Lower leg skin (tissue), 4 donors: ENCODE results near the gene SYNPO2. TPM values are rescaled to one million over a fixed set of nuclear protein-coding genes. Genes with fewer than 3 reads are reported as not detected.
"Not testable (repeated sequence)": the region's sequence is repeated elsewhere in the genome, so short reads cannot be mapped to it uniquely, and the experiment has no call there.

Source experiments
- DNase-seq, 2 donors: peaks; one replicate each; pipeline ENCODE4 v3.0.0-alpha.2; 2019; ENCODE audit warnings: low spot score in 2 of 2
- H3K4me3 ChIP-seq: fragments of 200-600 bp; sonication (generic); 2 replicates; pipeline ENCODE4 v1.5.1; 2017; ENCODE audit warnings: mild to moderate bottlenecking, low read depth; ENCODE audit not compliant: poor library complexity, severe bottlenecking
- CTCF ChIP-seq, 3 donors: fragments of 450-650 bp; IDR thresholded peaks; one replicate each; pipeline ENCODE4 v1.5.1; 2016; ENCODE audit warnings: antibody characterized with exemption in 3 of 3, mild to moderate bottlenecking in 3 of 3, moderate library complexity in 2 of 3
- POLR2A ChIP-seq, 2 donors: fragments of 450-650 bp; IDR thresholded peaks; one replicate each; pipeline ENCODE4 v1.6.1; 2016 to 2017; ENCODE audit warnings: antibody characterized with exemption in 2 of 2, mild to moderate bottlenecking in 1 of 2, moderate library complexity in 1 of 2
- WGBS, 2 donors: methylation state at CpG; one replicate each; pipeline ENCODE4 v1.1.5; 2018; 5-methylcytosine and 5-hydroxymethylcytosine counted together
- intact Hi-C: fragments of 100-400 bp; cut with DNase I; formaldehyde crosslinking; loops from one replicate; pipeline ENCODE4 v1.15.0; 2023; ENCODE audit warnings: low total_unique reads
- total RNA-seq, 4 donors: library from RNA; depleted of rRNA; stranded (reverse); fragments of >200 nt; gene quantifications; one replicate each; pipeline ENCODE4 v1.1.0, GENCODE V29; 2016

SYNPO2 gene
- total RNA-seq, 4 donors from 2014 or later = 13.3 to 38.5 (median 16.1) TPM

DNA sequence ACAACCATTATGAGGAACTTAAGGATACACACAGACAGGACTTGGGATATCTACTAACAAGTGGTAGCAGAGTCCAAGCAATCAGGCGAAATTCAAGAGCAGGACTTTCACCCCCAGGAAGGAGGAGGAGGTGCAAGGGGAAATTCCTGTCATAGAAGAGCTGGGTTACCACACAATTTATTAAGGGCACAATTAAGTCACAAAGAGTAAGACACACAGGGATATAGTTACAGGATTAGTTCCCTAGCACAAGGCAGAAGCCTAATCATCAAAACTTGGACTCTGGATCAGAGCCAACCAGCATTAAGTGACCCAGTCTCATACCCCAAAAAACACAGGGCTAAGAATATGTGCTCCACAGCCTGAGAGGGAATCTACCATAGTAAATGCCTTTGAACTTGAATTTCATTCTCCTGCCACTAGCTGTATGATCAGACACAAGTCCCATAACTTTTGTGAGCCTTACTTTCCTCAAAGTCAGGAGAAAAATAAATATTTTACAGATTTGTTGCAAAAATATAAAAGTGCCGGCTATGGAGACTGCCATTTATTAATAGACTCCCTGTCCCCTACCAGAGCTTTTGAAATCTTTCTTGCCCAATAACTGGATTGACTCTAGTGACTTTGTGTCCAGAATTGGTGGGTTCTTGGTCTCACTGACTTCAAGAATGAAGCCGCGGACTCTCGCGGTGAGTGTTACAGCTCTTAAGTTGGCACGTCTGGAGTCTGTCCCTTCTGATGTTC lies 87.0 kb downstream of the SYNPO2 start:
- 96 to 97% methylated on average over 7 of the region's 7 CpGs for WGBS, 2 donors
- H3K4me3 ChIP-seq = no peak overlapping the region
- TF ChIP-seq POLR2A (IDR thresholded peaks at IDR 0.05) = no peak
- TF ChIP-seq CTCF (IDR thresholded peaks at IDR 0.05) = no peak
- DNase-seq = no peak
- intact Hi-C loops = loop anchor here (10.0 kb wide), 1 partner anchor 231 kb away; no protein-coding TSS in a partner anchor

DNA sequence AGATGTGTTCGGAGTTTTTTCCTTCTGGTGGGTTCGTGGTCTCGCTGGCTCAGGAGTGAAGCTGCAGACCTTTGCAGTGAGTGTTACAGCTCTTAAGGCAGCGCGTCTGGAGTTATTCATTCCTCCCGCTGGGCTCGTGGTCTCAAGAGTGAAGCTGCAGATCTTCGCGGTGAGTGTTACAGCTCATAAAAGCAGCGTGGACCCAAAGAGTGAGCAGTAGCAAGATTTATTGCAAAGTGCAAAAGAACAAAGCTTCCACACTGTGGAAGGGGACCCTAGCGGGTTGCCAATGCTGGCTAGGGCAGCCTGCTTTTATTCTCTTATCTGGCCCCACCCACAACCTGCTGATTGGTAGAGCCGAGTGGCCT lies 87.5 kb downstream of the SYNPO2 start:
- WGBS, 2 donors = 93% methylated on average over 12 of the region's 12 CpGs
- H3K4me3 ChIP-seq, DNase-seq: not testable (repeated sequence)
- intact Hi-C loops = loop anchor here (10.0 kb wide), 1 partner anchor 231 kb away; no protein-coding TSS in a partner anchor

DNA sequence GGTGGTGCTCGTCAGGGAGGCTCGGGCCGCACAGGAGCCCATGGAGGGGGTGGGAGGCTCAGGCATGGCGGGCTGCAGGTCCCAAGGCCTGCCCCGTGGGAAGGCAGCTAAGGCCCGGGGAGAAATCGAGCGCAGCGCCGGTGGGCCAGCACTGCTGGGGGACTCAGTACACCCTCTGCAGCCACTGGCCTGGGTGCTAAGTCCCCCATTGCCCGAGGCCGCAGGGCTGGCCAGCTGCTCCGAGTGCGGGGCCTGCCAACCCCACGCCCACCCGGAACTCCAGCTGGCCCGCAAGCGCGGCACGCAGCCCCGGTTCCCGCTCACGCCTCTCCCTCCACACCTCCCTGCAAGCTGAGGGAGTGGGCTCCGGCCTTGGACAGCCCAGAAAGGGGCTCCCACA lies 88.4 kb downstream of the SYNPO2 start:
- DNase-seq, H3K4me3 ChIP-seq: not testable (repeated sequence)
- intact Hi-C loops = loop anchor here (10.0 kb wide), 1 partner anchor 232 kb away; no protein-coding TSS in a partner anchor
- WGBS, 2 donors = 88 to 92% methylated on average over 9 to 24 of the region's 24 CpGs

DNA sequence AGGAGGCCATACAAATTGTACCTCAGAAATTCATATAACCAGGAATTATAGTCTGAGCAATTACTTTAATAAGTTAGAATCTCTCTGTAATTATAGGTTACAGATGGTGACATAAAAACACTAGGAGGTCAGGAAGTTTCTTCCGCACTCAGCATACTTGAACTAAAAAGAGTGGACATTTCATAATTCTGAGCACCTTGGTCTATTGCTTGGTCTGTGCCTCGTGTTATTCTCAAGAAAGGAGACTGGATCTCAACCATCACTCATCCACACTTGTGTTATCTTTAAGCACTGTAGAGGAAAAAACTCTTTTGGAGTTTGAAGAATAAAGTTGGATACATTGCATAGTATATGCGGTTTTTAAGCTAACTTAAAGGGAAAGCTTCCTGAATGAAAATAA lies 91.1 kb downstream of the SYNPO2 start:
- no peak for DNase-seq
- TF ChIP-seq POLR2A (IDR thresholded peaks at IDR 0.05) (no peak), CTCF (IDR thresholded peaks at IDR 0.05) (no peak)
- 83 to 86% methylated on average over 3 of the region's 3 CpGs for WGBS, 2 donors
- no peak overlapping the region for H3K4me3 ChIP-seq
- intact Hi-C loops = loop anchor here (5.0 to 10.0 kb wide), 2 partner anchors 235 to 313 kb away; no protein-coding TSS in a partner anchor

- intact Hi-C loops = loop anchor here (5.0 kb wide), 1 partner anchor 311 kb away; no protein-coding TSS in a partner anchor
- DNase-seq = no peak
- WGBS, 2 donors = 60 to 64% methylated on average over 6 of the region's 6 CpGs
- TF ChIP-seq CTCF (IDR thresholded peaks at IDR 0.05) (no peak), POLR2A (IDR thresholded peaks at IDR 0.05) (no peak)
- H3K4me3 ChIP-seq = no peak overlapping the region
Observed at GRCh38 chr4:118981171-118981838, 92.7 kb downstream of the SYNPO2 start.

- no peak overlapping the region for H3K4me3 ChIP-seq
- intact Hi-C loops = loop anchor here (5.0 kb wide), 1 partner anchor 310 kb away; no protein-coding TSS in a partner anchor
- 31 to 35% methylated on average over 7 of the region's 7 CpGs for WGBS, 2 donors
- DNase-seq = peak in 1 of 2 donors; percentile 61
- TF ChIP-seq CTCF (IDR thresholded peaks at IDR 0.05) (no peak), POLR2A (IDR thresholded peaks at IDR 0.05) (no peak)
Observed at GRCh38 chr4:118981839-118982381, 93.3 kb downstream of the SYNPO2 start.
